NOMO-1 (cell line): ENCODE data around the gene TLR9.
"Not testable (repeated sequence)": the region's sequence is repeated elsewhere in the genome, so short reads cannot be mapped to it uniquely, and the experiment has no call there.

Experiments used
- DNase-seq, 2 experiments: peaks; one replicate each; lab custom pipeline; 2025; ENCODE audit not compliant: unreplicated experiment in 2 of 2; lab: John Stamatoyannopoulos, UW

The TLR9 gene, protein sequence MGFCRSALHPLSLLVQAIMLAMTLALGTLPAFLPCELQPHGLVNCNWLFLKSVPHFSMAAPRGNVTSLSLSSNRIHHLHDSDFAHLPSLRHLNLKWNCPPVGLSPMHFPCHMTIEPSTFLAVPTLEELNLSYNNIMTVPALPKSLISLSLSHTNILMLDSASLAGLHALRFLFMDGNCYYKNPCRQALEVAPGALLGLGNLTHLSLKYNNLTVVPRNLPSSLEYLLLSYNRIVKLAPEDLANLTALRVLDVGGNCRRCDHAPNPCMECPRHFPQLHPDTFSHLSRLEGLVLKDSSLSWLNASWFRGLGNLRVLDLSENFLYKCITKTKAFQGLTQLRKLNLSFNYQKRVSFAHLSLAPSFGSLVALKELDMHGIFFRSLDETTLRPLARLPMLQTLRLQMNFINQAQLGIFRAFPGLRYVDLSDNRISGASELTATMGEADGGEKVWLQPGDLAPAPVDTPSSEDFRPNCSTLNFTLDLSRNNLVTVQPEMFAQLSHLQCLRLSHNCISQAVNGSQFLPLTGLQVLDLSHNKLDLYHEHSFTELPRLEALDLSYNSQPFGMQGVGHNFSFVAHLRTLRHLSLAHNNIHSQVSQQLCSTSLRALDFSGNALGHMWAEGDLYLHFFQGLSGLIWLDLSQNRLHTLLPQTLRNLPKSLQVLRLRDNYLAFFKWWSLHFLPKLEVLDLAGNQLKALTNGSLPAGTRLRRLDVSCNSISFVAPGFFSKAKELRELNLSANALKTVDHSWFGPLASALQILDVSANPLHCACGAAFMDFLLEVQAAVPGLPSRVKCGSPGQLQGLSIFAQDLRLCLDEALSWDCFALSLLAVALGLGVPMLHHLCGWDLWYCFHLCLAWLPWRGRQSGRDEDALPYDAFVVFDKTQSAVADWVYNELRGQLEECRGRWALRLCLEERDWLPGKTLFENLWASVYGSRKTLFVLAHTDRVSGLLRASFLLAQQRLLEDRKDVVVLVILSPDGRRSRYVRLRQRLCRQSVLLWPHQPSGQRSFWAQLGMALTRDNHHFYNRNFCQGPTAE

DNA sequence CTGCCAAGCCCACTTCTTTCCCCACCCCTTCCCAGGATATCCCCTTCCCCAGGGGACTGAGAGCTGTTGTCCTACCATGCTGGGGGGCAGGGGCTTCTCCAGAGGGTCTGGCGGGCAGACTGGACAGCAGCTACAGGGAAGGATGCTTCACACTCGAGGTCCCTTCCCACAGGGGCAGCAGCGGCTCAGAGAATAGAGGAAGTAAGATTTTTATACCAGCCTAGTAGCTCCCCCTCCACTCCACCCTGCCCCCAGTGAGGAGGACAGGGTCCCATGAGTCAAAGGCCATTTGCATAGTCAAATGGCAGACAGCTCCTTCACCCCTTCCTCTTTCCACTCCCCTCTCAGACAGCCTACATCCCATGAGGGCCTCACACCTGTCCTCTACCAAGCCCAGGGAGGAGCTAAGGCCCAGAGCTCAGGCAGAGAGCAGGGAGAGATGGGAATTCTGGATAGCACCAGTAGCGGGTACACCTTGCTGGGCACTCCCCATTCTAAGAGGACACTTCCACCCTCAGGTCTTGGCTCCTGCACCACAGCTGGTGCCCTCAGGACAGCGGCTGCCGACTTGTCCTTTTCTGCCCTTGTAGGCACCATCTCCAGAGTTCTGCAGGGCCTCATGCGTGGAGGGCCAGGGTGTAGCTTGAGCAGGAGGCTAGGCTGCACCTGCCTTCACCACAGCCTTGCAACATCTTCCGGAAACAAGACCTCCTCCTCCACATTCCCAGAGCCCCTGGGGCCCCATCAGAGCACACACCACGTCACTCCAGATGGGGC lies at the start of gene TLR9:
Gene TLR9, minus strand, starts transcription at position 194 of the 777 bp plus-strand sequence. Its CDS starts 116 bp downstream, at position 78.
- peak; percentile 89 to 95 for DNase-seq

DNA sequence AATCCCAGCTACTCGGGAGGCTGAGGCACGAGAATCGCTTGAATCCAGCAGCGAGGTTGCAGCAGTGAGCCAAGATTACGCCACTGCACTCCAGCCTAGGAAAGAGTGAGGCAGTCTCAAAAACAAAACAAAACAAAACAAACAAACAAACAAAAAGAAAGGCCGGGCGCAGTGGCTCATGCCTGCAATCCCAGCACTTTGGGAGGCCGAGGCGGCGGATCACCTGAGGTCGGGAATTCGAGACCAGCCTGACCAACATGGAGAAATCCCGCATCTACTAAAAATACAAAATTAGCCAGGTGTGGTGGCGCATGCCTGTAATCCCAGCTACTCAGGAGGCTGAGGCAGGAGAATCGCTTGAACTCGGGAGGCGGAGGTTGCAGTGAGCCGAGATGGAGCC lies 49.3 kb upstream of the TLR9 start:
- DNase-seq = not testable (repeated sequence)

DNA sequence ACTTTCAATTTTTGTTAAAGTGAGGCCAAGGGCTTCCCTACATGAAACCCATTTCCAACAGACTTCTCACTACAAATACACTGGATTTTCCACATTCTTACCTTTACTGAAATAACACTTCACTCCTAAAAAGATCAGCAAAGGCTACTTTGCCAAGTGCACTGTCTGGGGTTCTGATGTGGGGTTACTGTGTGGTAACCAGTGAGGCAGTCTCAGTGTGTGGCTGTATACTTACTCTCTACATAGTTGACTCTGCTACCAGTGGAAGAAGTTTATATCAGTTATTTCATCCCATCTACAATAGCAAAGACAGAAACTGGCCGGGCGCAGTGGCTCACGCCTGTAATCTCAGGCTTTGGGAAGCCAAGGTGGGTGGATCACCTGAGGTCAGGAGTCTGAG lies 47.4 kb upstream of the TLR9 start:
- DNase-seq = no peak

DNA sequence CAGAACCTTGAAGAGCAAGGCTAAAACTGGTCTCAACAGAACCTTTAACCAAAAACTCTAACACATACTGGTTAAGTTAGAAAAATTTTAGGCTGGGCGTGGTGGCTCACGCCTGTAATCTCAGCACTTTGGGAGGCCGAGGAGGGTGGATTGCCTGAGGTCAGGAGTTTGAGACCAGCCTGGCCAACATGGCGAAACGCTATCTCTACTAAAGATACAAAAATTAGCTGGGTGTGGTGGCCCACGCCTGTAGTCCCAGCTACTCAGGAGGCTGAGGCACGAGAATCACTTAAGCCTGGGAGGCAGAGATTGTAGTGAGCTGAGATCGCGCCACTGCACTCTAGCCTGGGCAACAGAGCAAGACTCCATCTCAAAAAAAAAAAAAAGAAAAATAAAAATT lies 46.7 kb upstream of the TLR9 start:
- not testable (repeated sequence) for DNase-seq

DNA sequence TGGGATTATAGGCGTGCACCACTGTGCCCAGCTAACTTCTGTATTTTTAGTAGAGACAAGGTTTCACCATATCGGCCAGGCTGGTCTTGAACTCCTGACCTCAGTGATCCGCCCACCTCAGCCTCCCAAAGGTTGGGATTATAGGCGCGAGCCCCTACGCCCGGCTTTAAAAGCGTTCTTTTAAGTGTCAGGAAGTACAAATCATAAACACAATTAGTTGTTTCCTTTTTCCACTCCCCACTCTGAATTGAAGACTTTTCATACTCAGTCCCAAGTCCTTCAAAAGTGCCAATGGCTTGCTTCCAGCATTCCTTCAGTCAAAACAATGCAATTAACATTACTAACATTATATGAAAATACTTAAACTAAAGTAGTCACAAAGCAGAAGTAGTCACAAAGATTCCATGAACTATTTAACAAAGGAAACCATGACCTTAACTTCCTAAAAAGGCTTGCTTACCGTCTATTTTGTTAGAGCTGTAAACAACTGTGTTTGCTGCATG lies 44.9 kb upstream of the TLR9 start:
- peak in 1 of 2 experiments; percentile 44 for DNase-seq

DNA sequence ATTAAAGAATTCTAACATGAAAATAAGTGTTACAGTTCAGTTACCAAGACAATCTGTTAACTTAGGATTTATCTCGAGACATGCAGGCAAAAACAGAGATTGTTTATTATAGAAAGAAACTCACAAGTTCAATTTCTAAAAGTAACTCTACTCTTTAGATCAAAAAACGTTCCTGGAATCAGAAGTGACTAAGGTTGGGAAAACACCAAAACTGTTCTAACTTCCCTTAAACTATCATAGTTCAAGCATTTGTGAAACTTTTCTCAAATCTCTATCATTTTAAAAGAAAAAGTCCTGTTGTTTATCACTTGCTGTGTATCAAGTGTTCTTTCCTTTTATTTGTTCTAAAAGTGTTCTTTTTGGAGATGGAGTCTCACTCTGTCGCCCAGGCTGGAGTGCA lies 44.3 kb upstream of the TLR9 start:
- DNase-seq = no peak

DNA sequence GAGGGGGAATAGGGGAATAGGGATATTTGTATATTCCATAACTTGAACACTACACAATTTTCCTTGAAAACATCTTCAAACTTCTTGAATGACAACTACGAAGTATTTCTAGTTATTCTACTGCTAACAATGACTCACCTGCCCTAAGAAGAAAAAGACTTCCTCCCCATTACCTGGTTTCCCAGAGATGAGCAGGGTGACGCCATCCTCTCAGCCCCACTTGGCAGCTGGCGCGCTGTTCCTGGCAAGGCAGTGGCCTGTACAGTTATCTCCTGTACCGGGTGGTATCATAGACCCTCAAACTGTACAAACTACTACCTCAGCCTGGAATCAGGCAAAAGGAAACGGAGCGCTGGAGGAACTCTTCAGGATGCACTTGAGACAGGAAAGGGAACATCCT lies 42.6 kb upstream of the TLR9 start:
- DNase-seq = no peak

DNA sequence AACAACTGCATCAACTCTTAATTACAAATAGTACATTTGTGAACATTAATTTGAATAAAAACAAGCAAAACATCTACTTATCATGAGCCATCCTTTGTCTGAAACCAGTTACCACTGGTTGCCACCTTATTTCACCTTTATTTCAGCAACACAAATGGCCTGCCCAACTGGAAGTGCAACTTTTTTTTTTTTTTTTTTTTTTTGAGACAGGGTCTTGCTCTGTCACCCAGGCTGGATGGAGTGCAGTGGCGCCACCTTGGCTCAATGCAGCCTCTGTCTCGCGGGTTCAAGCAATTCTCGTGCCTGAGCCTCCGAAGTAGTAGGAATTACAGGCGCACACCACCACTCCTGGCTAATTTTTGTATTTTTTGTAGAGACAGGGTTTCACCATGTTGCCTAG lies 39.9 kb upstream of the TLR9 start:
- no peak for DNase-seq

DNA sequence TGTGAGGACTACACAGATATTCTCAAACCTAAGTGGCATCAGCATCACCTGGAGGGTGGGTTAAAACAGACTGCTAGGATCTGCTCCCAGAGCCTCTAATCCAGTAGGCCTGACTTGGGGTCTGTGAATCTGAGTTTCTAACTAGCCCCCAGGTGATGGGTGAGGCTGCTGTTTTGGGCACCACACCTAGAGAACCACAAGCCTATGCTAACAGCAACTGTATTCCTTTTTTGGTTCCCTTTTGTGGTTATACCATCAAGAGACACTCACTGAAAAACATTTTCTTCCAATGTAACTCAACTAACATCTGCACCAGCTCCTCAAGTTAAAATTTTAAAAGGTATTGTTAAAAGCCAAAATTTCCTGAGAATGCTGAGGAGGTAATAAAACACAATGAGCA lies 37.0 kb upstream of the TLR9 start:
- DNase-seq = no peak

DNA sequence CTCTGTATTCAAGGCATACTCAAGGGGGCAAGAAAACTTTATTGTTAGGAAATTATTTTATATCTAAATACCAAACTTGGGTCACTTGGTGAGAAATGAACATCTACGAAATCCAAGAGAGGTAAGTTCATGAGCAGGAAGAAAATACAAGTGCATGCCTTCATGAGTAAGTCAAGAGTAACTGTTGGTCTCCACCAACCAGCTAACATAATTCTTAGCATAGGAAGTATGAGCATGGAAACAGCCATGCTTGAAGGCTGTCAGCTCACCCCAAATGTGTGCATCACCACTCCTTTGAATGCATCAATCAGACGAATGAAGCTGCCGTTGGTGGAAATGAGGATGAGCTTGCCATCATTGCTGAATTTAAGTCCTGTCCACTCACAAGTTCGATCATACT lies 34.0 kb upstream of the TLR9 start:
- DNase-seq = no peak

DNA sequence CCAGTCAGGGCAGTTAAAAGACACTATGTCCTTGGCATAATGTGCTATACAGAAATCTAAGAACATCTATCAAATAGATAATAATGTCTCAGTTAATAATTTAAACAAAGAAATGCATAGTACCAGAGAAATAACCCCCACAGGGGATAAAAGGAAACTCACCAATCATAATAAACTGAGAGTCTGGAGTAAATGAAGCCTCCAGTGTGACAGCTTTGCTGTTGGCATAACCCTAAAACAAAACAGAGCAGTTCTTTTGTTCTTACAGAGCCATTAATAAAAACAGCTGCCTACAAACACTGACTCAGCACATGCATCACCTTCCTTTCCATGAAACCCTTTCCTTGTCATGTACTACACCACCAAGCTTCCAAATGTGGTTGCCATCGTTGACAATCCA lies 33.6 kb upstream of the TLR9 start:
- no peak for DNase-seq

DNA sequence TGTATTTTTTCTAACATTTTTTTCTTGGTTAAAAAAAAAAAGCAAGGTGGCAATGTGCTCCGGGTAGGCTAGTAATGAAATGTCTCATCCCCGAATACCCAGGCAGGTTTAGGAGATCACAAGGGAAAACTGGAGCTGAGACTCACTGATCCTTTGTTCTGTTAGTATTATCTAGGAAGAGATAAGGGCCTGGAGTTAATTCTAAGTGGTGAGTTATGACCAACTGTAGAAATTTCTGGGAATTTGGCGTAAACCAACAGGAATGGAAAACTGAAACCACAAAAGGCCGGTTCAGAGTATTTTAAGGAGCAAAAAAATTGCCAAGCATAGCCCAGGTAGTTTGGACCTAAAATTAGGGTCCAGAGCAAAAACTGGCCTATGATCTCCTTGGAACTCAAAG lies 32.5 kb upstream of the TLR9 start:
- no peak for DNase-seq

DNA sequence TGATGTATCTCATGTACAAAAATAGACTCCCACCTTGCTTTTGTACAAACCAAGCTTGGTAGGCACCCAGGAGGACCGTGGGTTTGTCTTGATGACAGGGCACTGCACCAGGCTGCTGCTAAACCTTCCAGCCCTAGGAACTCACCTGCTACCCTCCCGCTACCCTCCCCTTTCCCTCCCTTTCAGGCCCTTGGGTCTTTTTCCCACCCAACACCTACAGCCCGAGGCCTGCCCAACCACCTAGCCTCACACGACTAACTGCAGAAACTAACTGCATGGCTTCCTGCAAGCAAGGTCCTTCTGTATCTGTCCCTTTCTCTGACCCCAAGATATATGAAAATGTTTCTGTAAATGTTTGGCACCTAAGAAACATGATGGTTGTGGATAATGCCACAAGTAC lies 31.2 kb upstream of the TLR9 start:
- no peak for DNase-seq

DNA sequence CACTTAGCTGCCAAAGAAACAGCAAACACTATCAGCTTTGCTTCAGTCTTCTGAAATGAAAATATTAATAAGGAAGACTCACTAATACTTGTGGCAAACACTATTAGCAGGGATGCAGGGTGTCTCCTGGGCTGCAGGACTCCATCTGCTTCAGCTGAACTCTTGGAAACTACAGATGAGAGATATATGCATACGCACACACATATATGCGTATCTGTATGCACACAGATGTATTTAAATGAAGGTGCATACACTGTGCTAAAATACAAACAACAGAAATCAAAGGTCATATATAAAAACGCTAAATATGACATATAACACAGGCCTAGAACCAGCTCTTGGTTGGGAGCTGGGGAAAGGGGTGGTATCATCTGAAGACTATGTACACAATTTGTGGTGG lies 30.7 kb upstream of the TLR9 start:
- DNase-seq = no peak

DNA sequence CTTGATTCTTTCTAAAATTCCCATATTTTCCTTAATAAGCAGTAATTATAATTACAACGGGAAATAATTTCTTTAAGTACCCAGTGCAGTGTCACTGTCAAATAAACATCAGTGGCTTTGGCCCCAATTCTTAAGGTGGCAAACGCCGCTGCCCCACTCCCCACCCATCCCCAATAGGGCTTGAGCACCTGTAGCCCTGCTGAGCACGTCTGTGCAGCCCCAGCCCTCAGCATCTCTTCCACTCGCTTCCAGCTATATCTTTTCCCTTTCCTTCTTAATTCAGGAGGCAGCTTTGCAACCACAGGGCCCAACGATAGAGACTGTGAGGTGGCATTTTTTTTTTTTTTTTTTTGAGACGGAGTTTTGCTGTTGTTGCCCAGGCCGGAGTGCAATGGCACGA lies 29.2 kb upstream of the TLR9 start:
- DNase-seq = no peak

DNA sequence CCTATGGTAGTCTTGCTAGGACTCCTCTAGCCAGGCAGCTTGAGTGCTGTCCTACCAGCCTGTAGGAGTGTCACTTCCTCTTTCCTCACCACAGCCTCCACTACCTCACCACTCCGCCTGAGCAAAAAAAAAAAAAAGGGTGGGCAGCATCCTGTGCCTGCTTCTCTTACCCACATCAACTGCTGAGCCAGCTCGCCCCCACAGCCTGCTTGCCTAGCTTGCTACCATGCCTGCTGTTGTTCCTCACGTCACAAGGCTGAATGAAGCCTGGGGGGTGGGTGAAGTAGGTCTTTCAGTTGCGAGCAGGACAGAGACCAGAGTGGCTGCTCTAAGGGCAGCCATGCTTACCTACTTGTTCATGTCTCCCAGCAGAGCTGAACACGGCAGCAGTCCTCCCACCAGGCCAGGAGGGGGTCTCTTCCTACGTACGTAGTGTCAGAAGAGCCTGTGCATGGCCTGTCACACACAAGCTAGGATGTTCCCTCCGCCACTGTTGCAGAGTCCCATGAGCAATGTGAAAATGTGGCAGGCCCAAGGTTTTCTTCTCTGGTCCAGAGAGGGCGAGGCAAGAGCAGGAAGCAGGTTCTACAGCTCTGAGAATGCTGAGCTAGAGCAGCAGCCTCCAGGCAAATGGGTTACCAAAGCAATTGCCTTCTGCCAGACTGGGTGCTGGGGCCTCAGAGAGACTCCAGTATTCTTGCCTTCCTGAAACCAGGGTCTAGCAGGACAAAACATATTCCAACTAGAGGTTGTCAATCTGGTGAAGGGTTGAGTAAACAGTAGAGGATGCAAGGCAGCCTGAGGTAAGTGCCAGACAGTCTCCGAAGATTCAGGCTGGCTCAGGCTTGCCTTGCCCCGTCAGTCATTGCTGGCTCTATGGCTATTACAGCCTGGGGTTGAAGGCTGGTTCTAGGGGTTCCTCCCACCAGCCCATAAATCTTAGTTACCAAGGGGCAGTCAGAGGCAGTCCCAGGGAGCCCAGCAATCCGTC lies 28.2 kb upstream of the TLR9 start:
- peak; percentile 77 to 86 for DNase-seq

DNA sequence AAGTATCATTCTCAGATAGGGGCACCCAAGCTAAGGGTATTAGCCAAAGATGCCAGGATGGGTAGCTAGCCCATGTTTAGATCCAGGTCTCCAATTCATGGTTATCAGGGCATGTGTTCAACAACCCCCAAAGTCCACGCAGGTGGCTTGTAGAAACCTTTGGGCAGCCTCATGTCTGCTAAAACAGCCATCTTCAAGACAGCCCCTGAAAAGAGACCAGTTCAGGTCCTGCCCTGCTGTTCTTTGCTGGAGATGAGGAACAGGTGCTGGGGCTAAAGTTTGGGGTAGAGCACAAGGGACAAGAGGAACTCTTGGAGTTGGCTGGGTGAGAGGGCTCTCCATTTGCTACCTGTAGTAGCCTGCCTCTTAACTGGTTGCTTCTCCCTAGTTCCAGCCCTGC lies 24.7 kb upstream of the TLR9 start:
- no peak for DNase-seq

DNA sequence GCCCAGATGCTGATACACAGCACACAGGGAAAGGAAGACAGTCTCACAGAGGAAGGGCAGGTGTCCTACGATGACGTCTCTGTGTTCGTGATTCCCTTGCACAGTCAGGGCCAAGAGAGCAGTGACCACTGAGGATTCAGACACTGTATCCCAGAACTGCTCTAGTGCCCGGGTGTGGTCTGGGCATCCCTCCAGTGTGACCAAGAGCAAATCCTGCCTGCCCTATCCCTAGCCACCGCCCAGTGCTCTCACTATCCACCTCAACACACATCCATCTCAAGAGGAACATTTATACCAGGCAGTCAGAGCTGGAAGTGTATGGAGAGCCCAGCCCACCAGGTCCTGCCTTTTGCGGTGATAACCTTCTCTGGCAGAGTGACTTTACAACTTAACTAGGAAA lies 24.2 kb upstream of the TLR9 start:
- DNase-seq = no peak

DNA sequence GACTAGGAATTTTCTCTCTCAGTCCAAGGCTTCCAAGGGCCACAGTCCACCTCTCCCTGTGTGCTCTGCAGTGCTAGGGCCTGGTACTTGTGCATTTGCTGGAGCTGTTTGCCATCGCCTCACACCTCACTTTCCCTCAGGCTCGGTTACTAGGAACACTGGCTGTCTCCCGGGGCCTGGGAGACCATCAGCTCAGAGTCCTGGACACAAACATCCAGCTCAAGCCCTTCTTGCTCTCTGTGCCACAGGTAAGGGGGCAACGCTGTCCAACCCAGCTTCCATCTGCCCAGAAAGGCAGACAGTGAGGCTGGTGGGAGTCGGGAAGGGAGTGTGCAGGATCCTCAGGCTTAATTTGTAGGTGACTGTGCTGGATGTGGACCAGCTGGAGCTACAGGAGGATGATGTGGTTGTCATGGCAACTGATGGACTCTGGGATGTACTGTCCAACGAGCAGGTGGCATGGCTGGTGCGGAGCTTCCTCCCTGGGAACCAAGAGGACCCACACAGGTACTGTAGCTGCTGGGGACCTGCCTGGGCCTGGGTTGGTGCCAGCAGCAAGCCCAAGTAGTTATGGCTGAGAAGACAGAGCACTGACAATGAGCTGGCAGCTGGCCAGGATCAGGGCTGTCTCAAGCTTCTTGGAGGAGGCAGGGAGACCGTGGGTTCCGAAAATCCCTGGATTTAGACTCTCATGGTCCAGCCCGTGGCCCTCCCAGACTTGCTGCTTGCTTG lies 23.5 kb upstream of the TLR9 start:
- no peak for DNase-seq
